Mucosa of descending colon (tissue), 3 donors: ENCODE measurements around the gene CHAT. TPM values are rescaled to one million over a fixed set of nuclear protein-coding genes. Genes with fewer than 3 reads are reported as not detected.

Experiments used
- ATAC-seq: fragments of 200-7000 bp; cut with Tn5 transposase; one replicate; pipeline ENCODE4 v1.9.1; 2020; ENCODE audit warnings: mild to moderate bottlenecking, moderate library complexity
- DNase-seq, 3 donors: peaks; one replicate each; pipeline ENCODE4 v3.0.0-alpha.2; 2020
- H3K36me3 ChIP-seq: fragments of 200-600 bp; one replicate; pipeline ENCODE4 v1.8.0; 2021; ENCODE audit warnings: low read depth, mild to moderate bottlenecking
- H3K4me1 ChIP-seq: fragments of 200-600 bp; one replicate; pipeline ENCODE4 v1.8.0; 2021; ENCODE audit warnings: low read depth, mild to moderate bottlenecking
- H3K4me3 ChIP-seq: fragments of 200-600 bp; one replicate; pipeline ENCODE4 v1.8.0; 2021; ENCODE audit warnings: mild to moderate bottlenecking
- H3K9me3 ChIP-seq: fragments of 200-600 bp; one replicate; pipeline ENCODE4 v1.8.0; 2021; ENCODE audit warnings: mild to moderate bottlenecking
- intact Hi-C, 2 donors: fragments of 100-400 bp; cut with DNase I in 1 of 2; cut with micrococcal nuclease in 1 of 2; formaldehyde crosslinking; loops; one replicate each; pipeline versions ENCODE4 v1.11.0 to v1.11.1; 2022; cut with DNase I, micrococcal nuclease
- total RNA-seq, 3 donors: library from RNA; stranded (reverse); fragmentation: NEBNext Ultra II Directional in 2 of 3; extraction: Animal tissue kit (Norgen Biotek cat#: 25700) in 2 of 3; gene quantifications; one replicate each; pipeline versions ENCODE4 v1.2.1 to v1.2.4, GENCODE V29; 2021 to 2023
- TF ChIP-seq, protein P1 (sequence below): fragments of 200-600 bp; IDR thresholded peaks from one replicate; pipeline ENCODE4 v1.8.0; 2022; ENCODE audit warnings: antibody characterized with exemption, mild to moderate bottlenecking
- donor health status: DM: no; HTN: no; CAD: no; lungs with moderate emphysema.
- donor health status: DM: no; HTN: no; CAD: no.
- donor health status: DM: no; HTN: yes; CAD: no.

CHAT gene
- total RNA-seq, 3 donors from 2014 or later: 0.61 to 1.6 (median 0.84) TPM

GRCh38 chr10:49610114-49610457, 3.8 kb upstream of the CHAT start, which contains the start of gene SLC18A3:
TSS of gene SLC18A3 (plus strand) at chr10:49610310. CDS start at chr10:49610741, 431 bp downstream.
- no peak within 1 kb of the TSS for H3K4me3 ChIP-seq
- ATAC-seq: no peak
- TF ChIP-seq, protein P1, sequence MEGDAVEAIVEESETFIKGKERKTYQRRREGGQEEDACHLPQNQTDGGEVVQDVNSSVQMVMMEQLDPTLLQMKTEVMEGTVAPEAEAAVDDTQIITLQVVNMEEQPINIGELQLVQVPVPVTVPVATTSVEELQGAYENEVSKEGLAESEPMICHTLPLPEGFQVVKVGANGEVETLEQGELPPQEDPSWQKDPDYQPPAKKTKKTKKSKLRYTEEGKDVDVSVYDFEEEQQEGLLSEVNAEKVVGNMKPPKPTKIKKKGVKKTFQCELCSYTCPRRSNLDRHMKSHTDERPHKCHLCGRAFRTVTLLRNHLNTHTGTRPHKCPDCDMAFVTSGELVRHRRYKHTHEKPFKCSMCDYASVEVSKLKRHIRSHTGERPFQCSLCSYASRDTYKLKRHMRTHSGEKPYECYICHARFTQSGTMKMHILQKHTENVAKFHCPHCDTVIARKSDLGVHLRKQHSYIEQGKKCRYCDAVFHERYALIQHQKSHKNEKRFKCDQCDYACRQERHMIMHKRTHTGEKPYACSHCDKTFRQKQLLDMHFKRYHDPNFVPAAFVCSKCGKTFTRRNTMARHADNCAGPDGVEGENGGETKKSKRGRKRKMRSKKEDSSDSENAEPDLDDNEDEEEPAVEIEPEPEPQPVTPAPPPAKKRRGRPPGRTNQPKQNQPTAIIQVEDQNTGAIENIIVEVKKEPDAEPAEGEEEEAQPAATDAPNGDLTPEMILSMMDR: no peak
- no peaks in the 10 kb centered on the region for H3K36me3 ChIP-seq
- intact Hi-C loops: no loop called here
- no peaks in the 10 kb centered on the region for H3K9me3 ChIP-seq
- DNase-seq: no peak
- H3K4me1 ChIP-seq: peaks cover 2% of the 10 kb centered on the region

DNA sequence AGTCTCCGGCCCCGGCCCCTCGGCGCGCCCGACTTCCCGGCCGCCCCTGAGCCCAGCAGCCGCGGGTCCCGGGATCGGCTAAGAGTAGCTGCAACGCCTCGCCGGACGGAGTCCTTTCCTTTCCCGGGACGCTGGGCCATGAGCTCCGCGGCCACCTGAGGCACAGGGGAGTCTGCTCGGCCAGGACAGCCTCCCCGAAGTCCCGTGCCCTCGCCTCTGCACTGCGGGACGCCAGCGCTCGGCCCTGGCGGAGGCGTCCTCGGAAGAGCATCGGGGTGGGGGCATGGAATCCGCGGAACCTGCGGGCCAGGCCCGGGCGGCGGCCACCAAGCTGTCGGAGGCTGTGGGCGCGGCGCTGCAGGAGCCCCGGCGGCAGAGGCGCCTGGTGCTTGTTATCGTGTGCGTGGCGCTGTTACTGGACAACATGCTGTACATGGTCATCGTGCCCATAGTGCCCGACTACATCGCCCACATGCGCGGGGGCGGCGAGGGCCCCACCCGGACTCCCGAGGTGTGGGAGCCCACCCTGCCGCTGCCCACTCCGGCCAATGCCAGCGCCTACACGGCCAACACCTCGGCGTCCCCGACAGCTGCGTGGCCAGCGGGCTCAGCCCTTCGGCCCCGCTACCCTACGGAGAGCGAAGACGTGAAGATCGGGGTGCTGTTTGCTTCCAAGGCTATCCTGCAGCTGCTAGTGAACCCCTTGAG, 3.2 kb upstream of the CHAT start:
- no peaks in the 10 kb centered on the region for H3K36me3 ChIP-seq
- peaks cover 2% of the 10 kb centered on the region for H3K4me1 ChIP-seq
- no peaks in the 10 kb centered on the region for H3K9me3 ChIP-seq
- H3K4me3 ChIP-seq: no peak overlapping the region
- TF ChIP-seq, protein P1: no peak
- no peak for DNase-seq
- no peak for ATAC-seq
- intact Hi-C loops: no loop called here

DNA sequence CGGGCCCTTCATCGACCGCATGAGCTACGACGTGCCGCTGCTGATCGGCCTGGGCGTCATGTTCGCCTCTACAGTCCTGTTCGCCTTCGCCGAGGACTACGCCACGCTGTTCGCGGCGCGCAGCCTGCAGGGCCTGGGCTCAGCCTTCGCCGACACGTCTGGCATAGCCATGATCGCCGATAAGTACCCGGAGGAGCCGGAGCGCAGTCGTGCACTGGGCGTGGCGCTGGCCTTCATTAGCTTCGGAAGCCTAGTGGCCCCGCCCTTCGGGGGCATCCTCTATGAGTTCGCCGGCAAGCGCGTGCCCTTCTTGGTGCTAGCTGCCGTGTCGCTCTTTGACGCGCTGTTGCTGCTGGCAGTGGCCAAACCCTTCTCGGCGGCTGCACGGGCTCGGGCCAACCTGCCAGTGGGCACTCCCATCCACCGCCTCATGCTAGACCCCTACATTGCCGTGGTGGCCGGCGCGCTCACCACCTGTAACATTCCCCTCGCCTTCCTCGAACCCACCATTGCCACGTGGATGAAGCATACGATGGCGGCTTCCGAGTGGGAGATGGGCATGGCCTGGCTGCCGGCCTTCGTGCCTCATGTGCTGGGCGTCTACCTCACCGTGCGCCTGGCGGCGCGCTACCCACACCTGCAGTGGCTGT, 2.5 kb upstream of the CHAT start:
- TF ChIP-seq, protein P1: no peak
- no peak for DNase-seq
- H3K4me3 ChIP-seq: no peak overlapping the region
- no peaks in the 10 kb centered on the region for H3K9me3 ChIP-seq
- no peak for ATAC-seq
- peaks cover 2% of the 10 kb centered on the region for H3K4me1 ChIP-seq
- intact Hi-C loops: no loop called here
- H3K36me3 ChIP-seq: no peaks in the 10 kb centered on the region

- Histone ChIP-seq H3K4me3 (no peak overlapping the region), H3K9me3 (no peaks in the 10 kb centered on the region), H3K36me3 (no peaks in the 10 kb centered on the region), H3K4me1 (peaks cover 2% of the 10 kb centered on the region)
- TF ChIP-seq, protein P1: no peak
- DNase-seq: no peak
- intact Hi-C loops: no loop called here
- ATAC-seq: no peak
These were observed 1.9 kb upstream of the CHAT start for GRCh38 chr10:49611816-49612512.

- ATAC-seq (no peak), DNase-seq (no peak)
- H3K36me3 ChIP-seq: no peaks in the 10 kb centered on the region
- H3K4me1 ChIP-seq: peaks cover 2% of the 10 kb centered on the region
- TF ChIP-seq, protein P1: no peak
- no peak overlapping the region for H3K4me3 ChIP-seq
- no peaks in the 10 kb centered on the region for H3K9me3 ChIP-seq
- intact Hi-C loops: no loop called here
These were observed 1.2 kb upstream of the CHAT start for GRCh38 chr10:49612513-49613164.
